ENCODE measurements around the gene AGBL5.

Gene AGBL5

DNA sequence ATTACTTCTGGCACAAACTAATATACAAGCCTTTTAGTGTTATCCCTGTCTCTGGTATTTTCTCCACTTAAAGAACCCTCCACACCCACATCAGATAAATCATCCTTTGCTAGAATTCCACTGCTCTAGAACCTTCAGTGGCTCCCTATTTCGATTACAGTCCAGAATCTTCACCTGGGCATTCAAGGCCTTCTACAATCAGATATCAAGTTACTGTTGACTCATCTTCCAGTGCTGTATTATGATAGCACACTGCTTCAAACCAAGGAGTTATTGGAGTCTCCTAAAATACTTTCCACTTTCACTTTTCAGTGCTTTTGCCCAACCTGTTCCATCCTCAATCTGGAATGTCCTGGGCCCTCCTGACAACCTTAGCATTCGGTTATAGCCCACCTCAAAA is 64.1 kb downstream of the AGBL5 start:
- no peak for TF ChIP-seq ZNF26 (tag by site-specific recombination; IDR thresholded peaks at IDR 0.05)
- peak; percentile 91 for TF ChIP-seq ZNF16 (tag by site-specific recombination; IDR thresholded peaks at IDR 0.05; ENCODE audit: low read depth)
- 0 out of 2 replicates have a peak, but pooled peaks have one; percentile 31 for TF ChIP-seq ZNF366 (tag by site-specific recombination; conservative IDR thresholded peaks at IDR 0.05)
- TF ChIP-seq ZNF664 (tag by site-specific recombination; IDR thresholded peaks at IDR 0.05), result no peak; the same call in 1 of the 2 replicates
- TF ChIP-seq PRDM1 (tag by site-specific recombination; IDR thresholded peaks at IDR 0.05), result peak; percentile 28; the same call in 1 of the 2 replicates
- TF ChIP-seq ZNF398 (tag by site-specific recombination; IDR thresholded peaks at IDR 0.05), result peak; percentile 39; the same call in 1 of the 2 replicates
- no peaks in the 10 kb centered on the region for H3K36me3 ChIP-seq (ENCODE audit: control insufficient read depth in 2 of 2, insufficient read depth in 1 of 2, low read length in 2 of 2)
- ChIA-PET CTCF (interaction anchor here (0.7 kb wide), 1 partner anchor 55 kb away, joined by 6 read pairs; no protein-coding TSS in a partner anchor), POLR2A (no interaction called here)
- no peak overlapping the region for H3K27ac ChIP-seq (ENCODE audit: extremely low read depth, low read depth, low read length)
- H3K4me3 ChIP-seq (ENCODE audit: low read depth, low read length), result no peak overlapping the region
- H3K4me1 ChIP-seq (ENCODE audit: control insufficient read depth, insufficient read depth, low read length), result no peaks in the 10 kb centered on the region
- no peaks in the 10 kb centered on the region for H3K9me3 ChIP-seq (ENCODE audit: control insufficient read depth, insufficient read depth, low read depth, low read length)

GRCh38 chr2:27117995-27118524 is 66.6 kb downstream of the AGBL5 start:
- H3K4me3 ChIP-seq (ENCODE audit: low read depth, low read length), result peak overlapping the region; percentile 34; the same call in 1 of the 2 replicates
- H3K4me1 ChIP-seq (ENCODE audit: control insufficient read depth, insufficient read depth, low read length), result no peaks in the 10 kb centered on the region
- H3K27ac ChIP-seq (ENCODE audit: extremely low read depth, low read depth, low read length), result peak overlapping the region; percentile 67; the same call in 1 of the 2 replicates
- ChIA-PET CTCF (interaction anchor here (0.8 kb wide), 1 partner anchor 73 kb away, joined by 3 read pairs; no protein-coding TSS in a partner anchor), POLR2A (no interaction called here)
- TF ChIP-seq ZEB2 (tag by site-specific recombination; IDR thresholded peaks at IDR 0.05) (0 out of 2 replicates have a peak, but pooled peaks have one; percentile 17), ZBTB17 (tag by site-specific recombination; IDR thresholded peaks at IDR 0.05) (0 out of 2 replicates have a peak, but pooled peaks have one; percentile 17), BCL11A (tag by site-specific recombination; IDR thresholded peaks at IDR 0.05; ENCODE audit: low read depth) (no peak), ZNF335 (tag by site-specific recombination; conservative IDR thresholded peaks at IDR 0.05) (peak; percentile 32; the same call in 1 of the 2 replicates), ZNF549 (tag by site-specific recombination; IDR thresholded peaks at IDR 0.05) (no peak)
- no peaks in the 10 kb centered on the region for H3K9me3 ChIP-seq (ENCODE audit: control insufficient read depth, insufficient read depth, low read depth, low read length)
- H3K36me3 ChIP-seq (ENCODE audit: control insufficient read depth in 2 of 2, insufficient read depth in 1 of 2, low read length in 2 of 2), result no peaks in the 10 kb centered on the region

DNA sequence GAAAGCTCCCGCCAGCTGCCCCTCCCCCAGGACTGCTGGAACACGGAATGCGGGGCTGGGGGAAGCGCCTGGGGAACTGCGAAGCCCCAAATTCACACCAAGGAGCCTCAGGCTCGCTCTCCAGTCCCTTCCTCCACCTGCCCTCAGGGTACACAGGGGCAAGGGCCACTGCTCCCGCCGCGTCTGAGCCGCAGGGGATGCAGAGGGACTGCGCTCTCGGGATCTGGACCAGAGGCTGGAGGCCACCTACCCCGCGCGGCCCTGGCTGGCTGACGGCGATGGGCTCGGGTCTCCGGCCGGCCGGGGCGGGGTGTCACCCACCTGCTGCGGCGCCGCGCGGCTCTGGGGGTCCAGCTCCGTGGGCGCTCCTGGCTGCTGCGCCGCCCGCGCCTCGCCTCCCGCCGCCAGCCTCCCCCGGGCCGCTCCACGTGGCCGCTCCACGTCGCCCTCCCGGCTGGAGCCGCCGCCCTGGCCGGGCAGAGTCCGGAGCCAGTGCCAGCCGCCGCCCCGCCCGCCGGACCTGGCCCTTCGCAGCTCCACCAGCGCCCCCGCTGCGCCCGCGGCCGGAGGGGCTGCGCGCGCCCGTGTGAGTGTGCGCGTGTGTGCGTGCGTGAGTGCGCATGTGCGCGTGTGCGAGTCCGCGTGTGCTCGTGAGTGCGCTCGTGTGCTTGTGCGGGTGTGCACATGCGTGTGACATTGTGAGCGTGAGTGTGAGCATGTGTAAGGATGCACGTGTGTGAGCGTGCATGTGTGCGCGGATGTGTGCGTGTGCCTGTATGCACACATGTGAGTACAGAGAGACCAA is 67.3 kb downstream of the AGBL5 start, which contains the start of gene CGREF1:
Gene CGREF1, minus strand, starts transcription at position 604 of the 805 bp plus-strand sequence. CDS start 14,762 bp downstream, outside the sequence.
- ChIA-PET CTCF (interaction anchor here (0.6 to 0.8 kb wide), 2 partner anchors 32 to 73 kb away, joined by 3 read pairs; no protein-coding TSS in a partner anchor), POLR2A (no interaction called here)
- no peaks in the 10 kb centered on the region for H3K4me1 ChIP-seq (ENCODE audit: control insufficient read depth, insufficient read depth, low read length)
- no peaks in the 10 kb centered on the region for H3K9me3 ChIP-seq (ENCODE audit: control insufficient read depth, insufficient read depth, low read depth, low read length)
- H3K27ac ChIP-seq (ENCODE audit: extremely low read depth, low read depth, low read length), result peak within 1 kb of the TSS; percentile 67; the same call in 1 of the 2 replicates
- no peaks in the 10 kb centered on the region for H3K36me3 ChIP-seq (ENCODE audit: control insufficient read depth in 2 of 2, insufficient read depth in 1 of 2, low read length in 2 of 2)
- H3K4me3 ChIP-seq (ENCODE audit: low read depth, low read length), result peak within 1 kb of the TSS; percentile 34
- TF ChIP-seq ZNF398 (tag by site-specific recombination; IDR thresholded peaks at IDR 0.05), result peak; percentile 78
- TF ChIP-seq ZIC2 (tag by site-specific recombination; IDR thresholded peaks at IDR 0.05), result peak; percentile 63; the same call in 1 of the 2 replicates
- no peak for TF ChIP-seq GLI2 (tag by site-specific recombination; IDR thresholded peaks at IDR 0.05; ENCODE audit: borderline replicate concordance, low read depth)
- no peak for TF ChIP-seq ZNF654 (tag by site-specific recombination; IDR thresholded peaks at IDR 0.05; ENCODE audit: low read depth)
- peak; percentile 98 for TF ChIP-seq ZBTB26 (tag by site-specific recombination; optimal IDR thresholded peaks at IDR 0.05)
- TF ChIP-seq CTCF (tag by site-specific recombination; IDR thresholded peaks at IDR 0.05), result peak; percentile 19; the same call in 1 of the 2 replicates
- TF ChIP-seq ZBTB8A (tag by site-specific recombination; IDR thresholded peaks at IDR 0.05), result 0 out of 2 replicates have a peak, but pooled peaks have one; percentile 20
- no peak for TF ChIP-seq ZNF768 (tag by site-specific recombination; IDR thresholded peaks at IDR 0.05)

All from HEK293 (cell line).